IMR-90 (cell line): ENCODE data around the gene PPM1A. TPM values are rescaled to one million over a fixed set of nuclear protein-coding genes. Genes with fewer than 3 reads are reported as not detected.

Source experiments
- ATAC-seq: fragments of 200-7000 bp; cut with Tn5 transposase; 2 replicates; pipeline ENCODE4 v1.9.1; 2020; ENCODE audit warnings: low read depth, mild to moderate bottlenecking, moderate library complexity
- BruUV-seq: library from RNA; stranded (reverse); fragments of 400-500 nt; replicated peaks from 2 replicates; lab custom pipeline; 2021; lab: Mats Ljungman, UMichigan
- CTCF ChIA-PET: fragments of 300-600 bp; formaldehyde crosslinking; extraction: SDS; loops from one replicate; lab custom pipeline; 2021; ENCODE audit warnings: antibody characterized with exemption; lab: Yijun Ruan, JAX
- POLR2A ChIA-PET: fragments of 300-600 bp; sonication (Branson Sonifier 250); formaldehyde crosslinking; loops from one replicate; lab custom pipeline; 2022; ENCODE audit warnings: antibody characterized with exemption; ENCODE audit not compliant: unreplicated experiment; lab: Charles Lee
- DNase-seq: peaks from one replicate; pipeline ENCODE4 v3.0.0; 2013
- H2AFZ ChIP-seq: replicated peaks from 2 replicates; pipeline ENCODE3; 2013; ENCODE audit warnings: low read length, mild to moderate bottlenecking; ENCODE audit not compliant: poor library complexity
- H2AK5ac ChIP-seq: 2 replicates; pipeline ENCODE4 v1.6.1; 2013; ENCODE audit warnings: low read depth, low read length, inconsistent platforms
- H2AK9ac ChIP-seq: replicated peaks from 2 replicates; pipeline ENCODE3; 2013; ENCODE audit warnings: mild to moderate bottlenecking, low read depth, low read length, moderate library complexity; ENCODE audit not compliant: poor library complexity
- H2BK120ac ChIP-seq: 2 replicates; pipeline ENCODE4 v1.6.1; 2013; ENCODE audit warnings: low read depth, low read length, inconsistent platforms
- H2BK15ac ChIP-seq: 3 replicates; pipeline ENCODE4 v1.6.1; 2013; ENCODE audit warnings: low read depth, low read length, inconsistent platforms
- H2BK20ac ChIP-seq: 2 replicates; pipeline ENCODE4 v1.6.1; 2013; ENCODE audit warnings: low read depth, mild to moderate bottlenecking, inconsistent platforms, low read length, moderate library complexity
- H2BK5ac ChIP-seq: 2 replicates; pipeline ENCODE4 v1.6.1; 2013; ENCODE audit warnings: mild to moderate bottlenecking, low read depth, low read length, inconsistent platforms; ENCODE audit not compliant: poor library complexity, severe bottlenecking
- H3K14ac ChIP-seq: replicated peaks from 2 replicates; pipeline ENCODE4 v1.6.1; 2013; ENCODE audit warnings: low read depth, low read length, inconsistent platforms
- H3K18ac ChIP-seq: 2 replicates; pipeline ENCODE4 v1.6.1; 2013; ENCODE audit warnings: low read depth, low read length, control low read depth
- H3K23ac ChIP-seq: 2 replicates; pipeline ENCODE4 v1.6.1; 2013; ENCODE audit warnings: low read depth, low read length, inconsistent platforms
- H3K27ac ChIP-seq: 2 replicates; pipeline ENCODE4 v1.5.1; 2013; ENCODE audit warnings: mild to moderate bottlenecking, control low read depth, low read length; ENCODE audit not compliant: insufficient read depth
- H3K27me3 ChIP-seq: 2 replicates; pipeline ENCODE4 v1.6.1; 2013; ENCODE audit warnings: low read length; ENCODE audit not compliant: control insufficient read depth, insufficient read depth
- H3K36me3 ChIP-seq: 2 replicates; pipeline ENCODE4 v1.6.1; 2013; ENCODE audit warnings: low read length, mixed read lengths; ENCODE audit not compliant: control insufficient read depth, insufficient read depth
- H3K4ac ChIP-seq: 2 replicates; pipeline ENCODE4 v1.6.1; 2013; ENCODE audit warnings: low read depth, low read length, inconsistent platforms
- H3K4me1 ChIP-seq: 2 replicates; pipeline ENCODE4 v1.6.1; 2013; ENCODE audit warnings: low read length, mixed read lengths; ENCODE audit not compliant: control insufficient read depth, insufficient read depth
- H3K4me2 ChIP-seq: 2 replicates; pipeline ENCODE4 v1.6.1; 2013; ENCODE audit warnings: low read depth, mild to moderate bottlenecking, control low read depth, low read length, moderate library complexity
- H3K4me3 ChIP-seq: 2 replicates; pipeline ENCODE4 v1.5.1; 2013; ENCODE audit warnings: low read depth, mild to moderate bottlenecking, control low read depth, low read length, moderate library complexity; ENCODE audit not compliant: insufficient read depth
- H3K56ac ChIP-seq: 2 replicates; pipeline ENCODE4 v1.6.1; 2013; ENCODE audit warnings: low read length, inconsistent platforms; ENCODE audit not compliant: insufficient read depth; ENCODE audit errors: extremely low read depth
- H3K79me1 ChIP-seq, 2 experiments: 2 replicates each; pipeline ENCODE4 v1.6.1; 2013; ENCODE audit warnings: low read length in 2 of 2, inconsistent platforms in 1 of 2, low read depth in 1 of 2
- H3K9ac ChIP-seq: 2 replicates; pipeline ENCODE4 v1.6.1; 2013; ENCODE audit warnings: low read depth, low read length, control low read depth
- H3K9me1 ChIP-seq: 2 replicates; pipeline ENCODE4 v1.6.1; 2013; ENCODE audit warnings: low read length, inconsistent platforms; ENCODE audit not compliant: insufficient read depth
- H3K9me3 ChIP-seq: 2 replicates; pipeline ENCODE4 v1.6.1; 2013; ENCODE audit warnings: low read length; ENCODE audit not compliant: control insufficient read depth, insufficient read depth
- H4K20me1 ChIP-seq: 2 replicates; pipeline ENCODE4 v1.6.1; 2013; ENCODE audit warnings: low read length, inconsistent platforms; ENCODE audit not compliant: insufficient read depth
- H4K5ac ChIP-seq: 2 replicates; pipeline ENCODE4 v1.6.1; 2013; ENCODE audit warnings: mild to moderate bottlenecking, low read depth, low read length, control low read depth
- H4K8ac ChIP-seq, 2 experiments: 2 replicates each; pipeline ENCODE4 v1.6.1; 2013; ENCODE audit warnings: low read depth in 2 of 2, low read length in 2 of 2, control low read depth in 1 of 2, inconsistent platforms in 1 of 2
- H4K91ac ChIP-seq: 2 replicates; pipeline ENCODE4 v1.6.1; 2013; ENCODE audit warnings: low read depth, low read length, inconsistent platforms; ENCODE audit not compliant: insufficient read depth
- BHLHE40 ChIP-seq: fragments of 150-350 bp; IDR thresholded peaks from 2 replicates; pipeline ENCODE4 v1.6.1; 2016; ENCODE audit warnings: mild to moderate bottlenecking, low read depth, low read length
- CEBPB ChIP-seq: IDR thresholded peaks from 2 replicates; pipeline ENCODE4 v1.6.1; 2012; ENCODE audit warnings: low read depth, low read length, improper control_type of control experiment
- ELK1 ChIP-seq: fragments of 150-350 bp; IDR thresholded peaks from 2 replicates; pipeline ENCODE4 v1.6.1; 2016; ENCODE audit warnings: low read depth, mild to moderate bottlenecking, low read length, moderate library complexity, borderline replicate concordance
- MAFK ChIP-seq: IDR thresholded peaks from 2 replicates; pipeline ENCODE4 v1.6.1; 2012; ENCODE audit warnings: low read depth, low read length, improper control_type of control experiment
- MAZ ChIP-seq: IDR thresholded peaks from 2 replicates; pipeline ENCODE4 v1.6.1; 2012; ENCODE audit warnings: low read depth, mild to moderate bottlenecking, low read length, improper control_type of control experiment, moderate library complexity, borderline replicate concordance
- POLR2A ChIP-seq: IDR thresholded peaks from 2 replicates; pipeline ENCODE4 v1.6.1; 2012; ENCODE audit warnings: mild to moderate bottlenecking, low read depth, low read length
- RFX5 ChIP-seq: IDR thresholded peaks from 2 replicates; pipeline ENCODE4 v1.8.0; 2012; ENCODE audit warnings: low read depth, mild to moderate bottlenecking, low read length, moderate library complexity
- WGBS, 2 experiments: methylation state at CpG; one replicate each; pipeline versions ENCODE4 v1.1.5 to v1.1.7; 2013; ENCODE audit warnings: missing lambda C conversion rate in 2 of 2; ENCODE audit not compliant: insufficient read length in 1 of 2; ENCODE audit errors: extremely low coverage in 2 of 2; 5-methylcytosine and 5-hydroxymethylcytosine counted together
- dilution Hi-C: fragments of 300-500 bp; cut with HindIII; formaldehyde crosslinking; loops from one replicate; pipeline ENCODE4 v1.14.3; 2018; ENCODE audit warnings: low sequenced_read_pairs; ENCODE audit not compliant: unreplicated experiment
- in situ Hi-C: fragments of 300-500 bp; cut with MboI; formaldehyde crosslinking; loops from 3 replicates; pipeline ENCODE4 v1.14.3; 2019; ENCODE audit warnings: low sequenced_read_pairs, inconsistent platforms, mixed read lengths
- intact Hi-C: fragments of 100-400 bp; cut with micrococcal nuclease; formaldehyde crosslinking; loops from 2 replicates; pipeline ENCODE4 v1.10.0; 2022
- polyA plus RNA-seq, 3 experiments: library from polyadenylated mRNA; depleted of rRNA; stranded (reverse); fragments of >200 nt; gene quantifications; 2 replicates each; pipeline ENCODE4 v1.2.3, GENCODE V29; 2012; ENCODE audit warnings: low replicate concordance in 1 of 3
- total RNA-seq: library from RNA; depleted of rRNA; stranded (reverse); fragments of >200 nt; gene quantifications from 2 replicates; pipeline ENCODE4 v1.2.3, GENCODE V29; 2012

PPM1A gene
- total and polyA plus RNA-seq, 2 of the 4 experiments (the other 2 are of a cell fraction): 14.3 to 15.1 TPM

DNA sequence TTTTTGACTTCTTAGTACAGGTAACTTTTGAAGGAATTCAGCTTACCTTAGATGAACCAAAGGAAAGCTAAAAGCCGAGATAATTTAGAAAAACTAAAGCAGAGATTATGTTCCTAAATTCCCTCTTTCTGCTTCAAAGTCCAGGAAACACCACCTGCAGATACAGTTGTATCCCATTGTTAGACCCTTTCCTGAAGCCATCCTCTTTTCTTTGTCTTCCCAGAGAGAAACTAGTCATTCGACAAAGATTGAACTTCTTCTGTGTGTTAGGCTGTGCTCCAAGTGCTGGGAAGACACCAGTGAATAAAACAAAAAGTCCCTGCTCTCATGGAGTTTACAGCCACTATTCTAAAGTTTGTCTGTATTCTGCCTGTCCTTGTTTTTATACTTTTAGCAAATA is 29.3 kb downstream of the PPM1A start:
- no TSS peak for BruUV-seq
- dilution Hi-C loops: no loop called here

More for the DNA sequence above, 29.3 kb downstream of the PPM1A start:
- Histone ChIP-seq H3K79me1 (peaks cover 28 to 57% of the 10 kb centered on the region in 2 experiments), H3K4me2 (no peak overlapping the region), H3K27me3 (no peaks in the 10 kb centered on the region), H3K14ac (no peak overlapping the region), H3K4me3 (no peak overlapping the region), H2BK120ac (no peak overlapping the region), H4K5ac (no peak overlapping the region), H2BK5ac (no peak overlapping the region), H3K9me1 (peaks cover 3% of the 10 kb centered on the region; the same call in 1 of the 2 replicates), H2BK20ac (no peak overlapping the region), H2AK9ac (no peak overlapping the region), H3K18ac (no peak overlapping the region), H3K56ac (no peak overlapping the region), H3K9ac (no peak overlapping the region), H2AFZ (no peak overlapping the region), H3K27ac (no peak overlapping the region), H4K8ac (no peak overlapping the region), H3K23ac (no peak overlapping the region), H4K20me1 (peaks cover 18% of the 10 kb centered on the region), H3K4ac (no peak overlapping the region), H4K91ac (no peak overlapping the region), H3K4me1 (no peaks in the 10 kb centered on the region), H3K9me3 (no peaks in the 10 kb centered on the region), H2AK5ac (no peak overlapping the region), H3K36me3 (peaks cover 8% of the 10 kb centered on the region), H2BK15ac (no peak overlapping the region)
- 60% methylated on average over 1 of the region's 2 CpGs; no CpG with 5 or more reads in 1 of the 2 experiments for WGBS, 2 experiments
- CTCF ChIA-PET: interaction anchor here (1.0 kb wide), 1 partner anchor 14 kb away, joined by 4 read pairs; no protein-coding TSS in a partner anchor
- POLR2A ChIA-PET: no interaction called here
- TF ChIP-seq MAZ: no peak
- TF ChIP-seq RFX5: no peak
- no peak for TF ChIP-seq POLR2A
- TF ChIP-seq CEBPB: no peak
- TF ChIP-seq ELK1: no peak
- TF ChIP-seq BHLHE40: no peak
- no peak for TF ChIP-seq MAFK
- no peak for DNase-seq
- ATAC-seq: no peak
- in situ Hi-C loops (no loop called here), intact Hi-C loops (no loop called here)
